ENCODE measurements around the gene SPA17. TPM values are rescaled to one million over a fixed set of nuclear protein-coding genes. Genes with fewer than 3 reads are reported as not detected.

The SPA17 gene
- total RNA-seq, 1 experiment from 2014 or later = 4.2 TPM

GRCh38 chr11:124732230-124732629 is 58.5 kb downstream of the SPA17 start:
- no peak overlapping the region for H3K4me3 ChIP-seq (ENCODE audit: low read depth, low read length)
- H3K27me3 Mint-ChIP-seq (ENCODE audit: insufficient read depth, unreplicated experiment) = peaks cover 31% of the 10 kb centered on the region
- H3K9me3 Mint-ChIP-seq (ENCODE audit: unreplicated experiment) = no peaks in the 10 kb centered on the region
- no peaks in the 10 kb centered on the region; the same call in 1 of the 2 replicates for H3K27me3 ChIP-seq (replicated peaks; ENCODE audit: control insufficient read depth, insufficient read depth, low read length)
- CTCF ChIA-PET = no interaction called here
- intact Hi-C loops (cut with micrococcal nuclease; ENCODE audit: unreplicated experiment) = no loop called here
- H3K36me3 Mint-ChIP-seq (ENCODE audit: insufficient read depth, unreplicated experiment) = no peaks in the 10 kb centered on the region
- H3K27ac Mint-ChIP-seq (ENCODE audit: unreplicated experiment) = no peak overlapping the region
- BruUV-seq (replicated peaks) = no TSS peak
- no peaks in the 10 kb centered on the region for H3K4me1 Mint-ChIP-seq (ENCODE audit: low read depth, unreplicated experiment)
- DNase-seq = no peak
- TF ChIP-seq CTCF (IDR thresholded peaks at IDR 0.05; ENCODE audit: insufficient read depth in 1 of 2, low read depth in 1 of 2, low read length in 1 of 2, severe bottlenecking in 1 of 2, unreplicated experiment in 1 of 2) = no peak
- POLR2A ChIA-PET = no interaction called here
- no peaks in the 10 kb centered on the region for H3K9me3 ChIP-seq
- H3K36me3 ChIP-seq (ENCODE audit: control insufficient read depth, insufficient read depth, low read length) = no peaks in the 10 kb centered on the region
- no peak overlapping the region for H3K4me3 Mint-ChIP-seq (ENCODE audit: unreplicated experiment)
- no peaks in the 10 kb centered on the region for H3K4me1 ChIP-seq

- DNase-seq = no peak
- Histone ChIP-seq H3K9me3 (no peaks in the 10 kb centered on the region), H3K4me1 (peaks cover 6% of the 10 kb centered on the region), H3K36me3 (ENCODE audit: control insufficient read depth, insufficient read depth, low read length) (no peaks in the 10 kb centered on the region), H3K4me3 (ENCODE audit: low read depth, low read length) (no peak overlapping the region), H3K27me3 (replicated peaks; ENCODE audit: control insufficient read depth, insufficient read depth, low read length) (peaks cover 8% of the 10 kb centered on the region)
- Mint-ChIP-seq H3K4me3 (ENCODE audit: unreplicated experiment) (no peak overlapping the region), H3K9me3 (ENCODE audit: unreplicated experiment) (no peaks in the 10 kb centered on the region), H3K27me3 (ENCODE audit: insufficient read depth, unreplicated experiment) (peaks cover 43% of the 10 kb centered on the region), H3K4me1 (ENCODE audit: low read depth, unreplicated experiment) (peaks cover 6% of the 10 kb centered on the region), H3K27ac (ENCODE audit: unreplicated experiment) (no peak overlapping the region), H3K36me3 (ENCODE audit: insufficient read depth, unreplicated experiment) (no peaks in the 10 kb centered on the region)
- ChIA-PET CTCF (interaction anchor here (0.7 kb wide), 1 partner anchor 67 kb away, joined by 3 read pairs; no protein-coding TSS in a partner anchor), POLR2A (no interaction called here)
- BruUV-seq (replicated peaks) = no TSS peak
- intact Hi-C loops (cut with micrococcal nuclease; ENCODE audit: unreplicated experiment) = no loop called here
- no peak for TF ChIP-seq CTCF (IDR thresholded peaks at IDR 0.05; ENCODE audit: insufficient read depth in 1 of 2, low read depth in 1 of 2, low read length in 1 of 2, severe bottlenecking in 1 of 2, unreplicated experiment in 1 of 2)
These were observed 63.0 kb downstream of the SPA17 start for GRCh38 chr11:124736736-124737135.

- Mint-ChIP-seq H3K9me3 (ENCODE audit: unreplicated experiment) (no peaks in the 10 kb centered on the region), H3K36me3 (ENCODE audit: insufficient read depth, unreplicated experiment) (no peaks in the 10 kb centered on the region), H3K4me3 (ENCODE audit: unreplicated experiment) (no peak overlapping the region), H3K4me1 (ENCODE audit: low read depth, unreplicated experiment) (peaks cover 6% of the 10 kb centered on the region), H3K27ac (ENCODE audit: unreplicated experiment) (no peak overlapping the region), H3K27me3 (ENCODE audit: insufficient read depth, unreplicated experiment) (peaks cover 46% of the 10 kb centered on the region)
- Histone ChIP-seq H3K4me3 (ENCODE audit: low read depth, low read length) (no peak overlapping the region), H3K27me3 (replicated peaks; ENCODE audit: control insufficient read depth, insufficient read depth, low read length) (peaks cover 8% of the 10 kb centered on the region), H3K9me3 (no peaks in the 10 kb centered on the region), H3K4me1 (peaks cover 6% of the 10 kb centered on the region), H3K36me3 (ENCODE audit: control insufficient read depth, insufficient read depth, low read length) (no peaks in the 10 kb centered on the region)
- no TSS peak for BruUV-seq (replicated peaks)
- no peak for DNase-seq
- intact Hi-C loops (cut with micrococcal nuclease; ENCODE audit: unreplicated experiment) = no loop called here
- POLR2A ChIA-PET = interaction anchor here (0.6 kb wide), 1 partner anchor 64 kb away, joined by 4 read pairs; no protein-coding TSS in a partner anchor
- no peak for TF ChIP-seq CTCF (IDR thresholded peaks at IDR 0.05; ENCODE audit: insufficient read depth in 1 of 2, low read depth in 1 of 2, low read length in 1 of 2, severe bottlenecking in 1 of 2, unreplicated experiment in 1 of 2)
- CTCF ChIA-PET = no interaction called here
These were observed 64.1 kb downstream of the SPA17 start for GRCh38 chr11:124737638-124738305.

Data from Caco-2 (cell line).